ENCODE results near the gene OMP. TPM values are rescaled to one million over a fixed set of nuclear protein-coding genes. Genes with fewer than 3 reads are reported as not detected.
A peak's percentile ranks its signal among the peaks of the same experiment; 100 is the strongest.

OMP gene
- total and polyA plus RNA-seq, 2 of the 13 experiments (the other 11 are each of a cell fraction or from before 2014, with no cell fraction given), result not detected

- TF ChIP-seq ZNF281 (CRISPR knock-in tag; IDR thresholded peaks at IDR 0.05; ENCODE audit: borderline replicate concordance) (peak; percentile 32; the same call in 1 of the 2 replicates), NAIF1 (CRISPR knock-in tag; IDR thresholded peaks at IDR 0.05; ENCODE audit: borderline replicate concordance) (no peak), RBM39 (IDR thresholded peaks at IDR 0.05; ENCODE audit: low read depth, low read length, poor library complexity, severe bottlenecking) (peak; percentile 30), ZNF784 (CRISPR knock-in tag; IDR thresholded peaks at IDR 0.05; ENCODE audit: borderline replicate concordance) (peak; percentile 44; the same call in 1 of the 2 replicates), HDAC2 (CRISPR knock-in tag; IDR thresholded peaks at IDR 0.05) (peak; percentile 79; the same call in 1 of the 2 replicates), BRCA1 (CRISPR knock-in tag; IDR thresholded peaks at IDR 0.05) (no peak), HINFP (CRISPR knock-in tag; IDR thresholded peaks at IDR 0.05; ENCODE audit: low read depth) (peak; percentile 76), AKAP8 (CRISPR knock-in tag; IDR thresholded peaks at IDR 0.05) (peak; percentile 83; the same call in 1 of the 2 replicates), ZMYM3 (CRISPR knock-in tag; IDR thresholded peaks at IDR 0.05) (peak; percentile 86), ZNF792 (CRISPR knock-in tag; IDR thresholded peaks at IDR 0.05) (peak; percentile 26; the same call in 1 of the 2 replicates), HNF4G (IDR thresholded peaks at IDR 0.05; ENCODE audit: borderline replicate concordance, low read depth, low read length) (peak; percentile 28; the same call in 1 of the 2 replicates), HNF4G (CRISPR knock-in tag; IDR thresholded peaks at IDR 0.05; ENCODE audit: borderline replicate concordance, low read depth) (no peak), ZBTB7A (CRISPR knock-in tag; IDR thresholded peaks at IDR 0.05) (peak; percentile 67; the same call in 1 of the 2 replicates), ZBTB37 (CRISPR knock-in tag; IDR thresholded peaks at IDR 0.05) (no peak), TBX2 (CRISPR knock-in tag; IDR thresholded peaks at IDR 0.05; ENCODE audit: borderline replicate concordance) (peak; percentile 88), TFAP4 (IDR thresholded peaks at IDR 0.05; ENCODE audit: borderline replicate concordance, low read depth) (peak; percentile 53; the same call in 1 of the 2 replicates), RXRB (CRISPR knock-in tag; IDR thresholded peaks at IDR 0.05; ENCODE audit: borderline replicate concordance) (peak; percentile 87), ZNF569 (CRISPR knock-in tag; IDR thresholded peaks at IDR 0.05; ENCODE audit: borderline replicate concordance) (no peak), ZBTB42 (CRISPR knock-in tag; IDR thresholded peaks at IDR 0.05) (no peak), TAF1 (CRISPR knock-in tag; IDR thresholded peaks at IDR 0.05) (peak; percentile 15; the same call in 1 of the 2 replicates), SMYD3 (CRISPR knock-in tag; IDR thresholded peaks at IDR 0.05) (peak; percentile 59; the same call in 1 of the 2 replicates)
Measured at GRCh38 chr11:77130763-77131513, 28.3 kb downstream of the OMP start (continued).

Data from HepG2 (cell line).